Liver (tissue), 9 donors: ENCODE data around the gene PCSK4. TPM values are rescaled to one million over a fixed set of nuclear protein-coding genes. Genes with fewer than 3 reads are reported as not detected.

Experiments
- DNase-seq: peaks from one replicate; pipeline ENCODE4 v3.0.0-alpha.2; 2017; ENCODE audit warnings: low spot score
- H3K27ac ChIP-seq, 2 donors: one replicate each; pipeline ENCODE4 v1.7.0; 2013; ENCODE audit warnings: inconsistent platforms in 2 of 2, low read length in 2 of 2, control low read depth in 1 of 2, low read depth in 1 of 2, mild to moderate bottlenecking in 1 of 2
- H3K27me3 ChIP-seq, 4 donors: one replicate each; pipeline versions ENCODE4 v1.6.1 to v1.7.0; 2013; ENCODE audit warnings: low read length in 3 of 4, inconsistent platforms in 1 of 4, mild to moderate bottlenecking in 1 of 4, moderate library complexity in 1 of 4; ENCODE audit not compliant: control insufficient read depth in 4 of 4, insufficient read depth in 4 of 4
- H3K36me3 ChIP-seq, 4 donors: one replicate each; pipeline versions ENCODE4 v1.6.1 to v1.7.0; 2013; ENCODE audit warnings: low read length in 3 of 4, mild to moderate bottlenecking in 3 of 4, low read depth in 1 of 4, moderate library complexity in 1 of 4; ENCODE audit not compliant: control insufficient read depth in 4 of 4, insufficient read depth in 3 of 4
- H3K4me1 ChIP-seq, 4 donors: one replicate each; pipeline versions ENCODE4 v1.6.1 to v1.7.0; 2013; ENCODE audit warnings: low read length in 3 of 4, mild to moderate bottlenecking in 3 of 4, moderate library complexity in 1 of 4; ENCODE audit not compliant: control insufficient read depth in 4 of 4, insufficient read depth in 4 of 4
- H3K4me3 ChIP-seq, 3 donors: one replicate each; pipeline versions ENCODE4 v1.6.1 to v1.7.0; 2013; ENCODE audit warnings: low read length in 3 of 3, control low read depth in 1 of 3, low read depth in 1 of 3, mild to moderate bottlenecking in 1 of 3
- H3K9ac ChIP-seq, 2 donors: one replicate each; pipeline ENCODE4 v1.7.0; 2013; ENCODE audit warnings: low read length in 2 of 2, mild to moderate bottlenecking in 2 of 2, moderate library complexity in 2 of 2, control low read depth in 1 of 2, low read depth in 1 of 2
- H3K9me3 ChIP-seq, 4 donors: one replicate each; pipeline versions ENCODE4 v1.6.1 to v1.7.0; 2013; ENCODE audit warnings: low read length in 3 of 4; ENCODE audit not compliant: control insufficient read depth in 4 of 4
- EGR1 ChIP-seq, 2 donors: IDR thresholded peaks; 2 replicates each; pipeline ENCODE4 v1.6.1; 2016 to 2018; ENCODE audit warnings: antibody characterized with exemption in 2 of 2, low read depth in 2 of 2
- FOXA1 ChIP-seq: IDR thresholded peaks from 2 replicates; pipeline ENCODE4 v1.6.1; 2016; ENCODE audit warnings: antibody characterized with exemption
- FOXA2 ChIP-seq: IDR thresholded peaks from 2 replicates; pipeline ENCODE4 v1.6.1; 2016; ENCODE audit warnings: antibody characterized with exemption
- GABPA ChIP-seq, 2 donors: IDR thresholded peaks in 1 of 2; conservative IDR thresholded peaks in 1 of 2; 2 replicates each; pipeline ENCODE4 v1.6.1; 2016; ENCODE audit warnings: antibody characterized with exemption in 2 of 2, mild to moderate bottlenecking in 1 of 2, moderate library complexity in 1 of 2
- HNF4A ChIP-seq, 2 donors: conservative IDR thresholded peaks; 2 replicates each; pipeline ENCODE4 v1.6.1; 2016; ENCODE audit warnings: antibody characterized with exemption in 2 of 2, mild to moderate bottlenecking in 2 of 2
- HNF4G ChIP-seq: IDR thresholded peaks from 2 replicates; pipeline ENCODE4 v1.6.1; 2016; ENCODE audit warnings: antibody characterized with exemption
- JUND ChIP-seq, 2 donors: IDR thresholded peaks; 2 replicates each; pipeline ENCODE4 v1.6.1; 2016; ENCODE audit warnings: antibody characterized with exemption in 2 of 2
- NR2F2 ChIP-seq: IDR thresholded peaks from 2 replicates; pipeline ENCODE4 v1.6.1; 2016; ENCODE audit warnings: antibody characterized with exemption
- RAD21 ChIP-seq, 2 donors: IDR thresholded peaks; 2 replicates each; pipeline ENCODE4 v1.6.1; 2016; ENCODE audit warnings: antibody characterized with exemption in 2 of 2, mild to moderate bottlenecking in 2 of 2
- RXRA ChIP-seq, 2 donors: IDR thresholded peaks; 2 replicates each; pipeline ENCODE4 v1.6.1; 2017 to 2018; ENCODE audit warnings: antibody characterized with exemption in 2 of 2, mild to moderate bottlenecking in 1 of 2
- SP1 ChIP-seq: IDR thresholded peaks from 2 replicates; pipeline ENCODE4 v1.6.1; 2018; ENCODE audit warnings: antibody characterized with exemption, mild to moderate bottlenecking
- TAF1 ChIP-seq: conservative IDR thresholded peaks from 2 replicates; pipeline ENCODE4 v1.6.1; 2016; ENCODE audit warnings: antibody characterized with exemption, mild to moderate bottlenecking
- YY1 ChIP-seq: IDR thresholded peaks from 2 replicates; pipeline ENCODE4 v1.6.1; 2016; ENCODE audit warnings: antibody characterized with exemption, mild to moderate bottlenecking
- WGBS: extraction: QIAGEN DNeasy Blood & Tissue Kit; methylation state at CpG from one replicate; pipeline ENCODE4 v1.1.7; 2013; 5-methylcytosine and 5-hydroxymethylcytosine counted together
- polyA plus RNA-seq, 2 donors: library from polyadenylated mRNA; stranded (reverse) in 1 of 2; unstranded in 1 of 2; fragments of 200-250 nt in 1 of 2; fragments of >200 nt in 1 of 2; fragmentation: Nextera tagmentation in 1 of 2; extraction: Ambion mirVana in 1 of 2; gene quantifications; one replicate each; pipeline versions ENCODE4 v1.2.1 to v1.2.3, GENCODE V29; 2013 to 2015
- total RNA-seq, 2 donors: library from RNA; depleted of rRNA; stranded (reverse); fragments of >200 nt; gene quantifications; one replicate each; pipeline ENCODE4 v1.2.3, GENCODE V29; 2014
- TF ChIP-seq, protein P1 (sequence below): fragments of 150-350 bp; IDR thresholded peaks from 2 replicates; pipeline ENCODE4 v1.5.1; 2017; ENCODE audit warnings: improper control_type of control experiment, low read depth, low read length; ENCODE audit not compliant: missing input control
- TF ChIP-seq, protein P2 (sequence below): IDR thresholded peaks from 2 replicates; pipeline ENCODE4 v1.6.1; 2016; ENCODE audit warnings: antibody characterized with exemption
- TF ChIP-seq, protein P3 (sequence below): IDR thresholded peaks from 2 replicates; pipeline ENCODE4 v1.6.1; 2016; ENCODE audit warnings: antibody characterized with exemption, mild to moderate bottlenecking
- TF ChIP-seq, protein P4 (sequence below): IDR thresholded peaks from 2 replicates; pipeline ENCODE4 v1.6.1; 2016; ENCODE audit warnings: antibody characterized with exemption
- TF ChIP-seq, protein P5 (sequence below): IDR thresholded peaks from 2 replicates; pipeline ENCODE4 v1.6.1; 2016; ENCODE audit warnings: antibody characterized with exemption
- donor health status: healthy.
- donor health status: healthy.
- donor health status: healthy.
- donor health status: healthy.
- donor health status: healthy.

PCSK4 gene
- total and polyA plus RNA-seq, 4 donors = 0.60 to 2.6 (median 1.9) TPM

DNA sequence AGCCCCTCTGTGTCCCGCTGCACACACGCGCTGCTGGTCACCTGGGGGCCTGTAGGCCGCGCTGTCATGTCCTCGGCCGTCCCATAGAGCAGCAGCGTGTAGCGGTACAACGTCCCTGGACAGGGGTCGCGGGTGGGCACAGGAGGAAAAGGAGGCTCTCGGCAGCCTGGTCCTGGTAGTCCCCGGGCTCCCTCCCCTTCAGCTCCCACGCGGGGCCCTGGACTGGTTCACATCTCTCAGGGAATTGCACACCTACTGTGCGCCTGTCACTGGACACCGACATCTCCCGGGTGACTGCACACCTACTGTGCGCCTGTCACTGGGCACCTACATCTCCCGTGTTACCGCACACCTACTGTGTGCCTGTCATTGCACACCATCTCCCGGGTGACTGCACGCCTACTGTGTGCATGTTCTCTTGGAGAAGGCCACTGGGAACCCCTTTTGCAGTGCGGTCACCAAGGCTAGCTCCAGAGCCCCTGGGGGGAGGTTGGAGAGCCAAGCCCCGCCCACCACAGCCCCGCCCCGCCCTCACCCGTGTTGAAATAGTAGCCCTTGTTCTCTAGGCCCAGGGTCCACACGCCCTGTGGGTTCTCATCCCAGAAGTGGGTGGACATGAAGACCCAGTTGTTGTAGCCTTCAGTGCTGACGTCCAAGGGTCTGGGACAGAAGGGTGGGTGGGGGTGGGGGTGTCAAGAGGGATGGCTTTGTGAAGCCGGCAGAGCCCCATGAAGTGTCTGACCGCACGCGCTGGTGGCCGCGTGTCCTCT is 7.6 kb downstream of the PCSK4 start (continued):
- TF ChIP-seq, protein P1, sequence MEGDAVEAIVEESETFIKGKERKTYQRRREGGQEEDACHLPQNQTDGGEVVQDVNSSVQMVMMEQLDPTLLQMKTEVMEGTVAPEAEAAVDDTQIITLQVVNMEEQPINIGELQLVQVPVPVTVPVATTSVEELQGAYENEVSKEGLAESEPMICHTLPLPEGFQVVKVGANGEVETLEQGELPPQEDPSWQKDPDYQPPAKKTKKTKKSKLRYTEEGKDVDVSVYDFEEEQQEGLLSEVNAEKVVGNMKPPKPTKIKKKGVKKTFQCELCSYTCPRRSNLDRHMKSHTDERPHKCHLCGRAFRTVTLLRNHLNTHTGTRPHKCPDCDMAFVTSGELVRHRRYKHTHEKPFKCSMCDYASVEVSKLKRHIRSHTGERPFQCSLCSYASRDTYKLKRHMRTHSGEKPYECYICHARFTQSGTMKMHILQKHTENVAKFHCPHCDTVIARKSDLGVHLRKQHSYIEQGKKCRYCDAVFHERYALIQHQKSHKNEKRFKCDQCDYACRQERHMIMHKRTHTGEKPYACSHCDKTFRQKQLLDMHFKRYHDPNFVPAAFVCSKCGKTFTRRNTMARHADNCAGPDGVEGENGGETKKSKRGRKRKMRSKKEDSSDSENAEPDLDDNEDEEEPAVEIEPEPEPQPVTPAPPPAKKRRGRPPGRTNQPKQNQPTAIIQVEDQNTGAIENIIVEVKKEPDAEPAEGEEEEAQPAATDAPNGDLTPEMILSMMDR = no peak
- TF ChIP-seq HNF4A (conservative IDR thresholded peaks at IDR 0.05) = no peak
- TF ChIP-seq SP1 = no peak
- no peak for TF ChIP-seq EGR1 (IDR thresholded peaks at IDR 0.05; ENCODE audit: low read depth in 2 of 2)
- no peak for TF ChIP-seq JUND (IDR thresholded peaks at IDR 0.05)
- TF ChIP-seq, protein P2, sequence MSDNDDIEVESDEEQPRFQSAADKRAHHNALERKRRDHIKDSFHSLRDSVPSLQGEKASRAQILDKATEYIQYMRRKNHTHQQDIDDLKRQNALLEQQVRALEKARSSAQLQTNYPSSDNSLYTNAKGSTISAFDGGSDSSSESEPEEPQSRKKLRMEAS = no peak
- TF ChIP-seq NR2F2 = no peak
- no peak for TF ChIP-seq FOXA1

DNA sequence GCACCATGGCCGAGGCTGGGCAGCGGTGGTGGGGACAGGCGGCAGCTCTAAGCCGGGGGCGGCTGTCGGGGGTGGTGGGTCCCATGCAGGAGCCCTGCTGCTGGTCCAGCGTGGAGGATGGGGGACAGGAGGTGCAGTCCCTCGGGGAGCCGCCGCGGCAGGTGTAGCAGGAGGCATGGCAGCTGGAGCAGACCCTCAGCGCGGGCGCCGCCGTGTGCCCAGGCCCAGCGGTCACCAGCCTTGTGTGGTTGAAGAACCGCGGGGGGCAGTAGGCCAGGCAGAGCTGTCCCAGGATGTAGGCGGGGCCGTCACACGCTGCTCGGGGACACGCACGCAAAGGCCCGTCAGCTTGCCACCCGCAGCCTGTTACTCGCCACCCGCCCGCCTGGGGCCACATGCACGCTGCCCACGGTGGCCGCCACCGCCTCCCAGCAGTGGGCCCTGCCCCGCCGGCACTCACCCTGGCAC is 8.2 kb downstream of the PCSK4 start:
- TF ChIP-seq EGR1 (IDR thresholded peaks at IDR 0.05; ENCODE audit: low read depth in 2 of 2) = no peak
- TF ChIP-seq FOXA2 = no peak
- TF ChIP-seq GABPA (IDR thresholded peaks at IDR 0.05 in 1 of 2, conservative IDR thresholded peaks at IDR 0.05 in 1 of 2) = no peak
- TF ChIP-seq NR2F2 = no peak
- no peak for TF ChIP-seq RAD21 (IDR thresholded peaks at IDR 0.05)
- TF ChIP-seq RXRA (IDR thresholded peaks at IDR 0.05) = no peak
- no peak for TF ChIP-seq FOXA1
- TF ChIP-seq HNF4G = no peak
- TF ChIP-seq HNF4A (conservative IDR thresholded peaks at IDR 0.05) = no peak
- TF ChIP-seq, protein P3, sequence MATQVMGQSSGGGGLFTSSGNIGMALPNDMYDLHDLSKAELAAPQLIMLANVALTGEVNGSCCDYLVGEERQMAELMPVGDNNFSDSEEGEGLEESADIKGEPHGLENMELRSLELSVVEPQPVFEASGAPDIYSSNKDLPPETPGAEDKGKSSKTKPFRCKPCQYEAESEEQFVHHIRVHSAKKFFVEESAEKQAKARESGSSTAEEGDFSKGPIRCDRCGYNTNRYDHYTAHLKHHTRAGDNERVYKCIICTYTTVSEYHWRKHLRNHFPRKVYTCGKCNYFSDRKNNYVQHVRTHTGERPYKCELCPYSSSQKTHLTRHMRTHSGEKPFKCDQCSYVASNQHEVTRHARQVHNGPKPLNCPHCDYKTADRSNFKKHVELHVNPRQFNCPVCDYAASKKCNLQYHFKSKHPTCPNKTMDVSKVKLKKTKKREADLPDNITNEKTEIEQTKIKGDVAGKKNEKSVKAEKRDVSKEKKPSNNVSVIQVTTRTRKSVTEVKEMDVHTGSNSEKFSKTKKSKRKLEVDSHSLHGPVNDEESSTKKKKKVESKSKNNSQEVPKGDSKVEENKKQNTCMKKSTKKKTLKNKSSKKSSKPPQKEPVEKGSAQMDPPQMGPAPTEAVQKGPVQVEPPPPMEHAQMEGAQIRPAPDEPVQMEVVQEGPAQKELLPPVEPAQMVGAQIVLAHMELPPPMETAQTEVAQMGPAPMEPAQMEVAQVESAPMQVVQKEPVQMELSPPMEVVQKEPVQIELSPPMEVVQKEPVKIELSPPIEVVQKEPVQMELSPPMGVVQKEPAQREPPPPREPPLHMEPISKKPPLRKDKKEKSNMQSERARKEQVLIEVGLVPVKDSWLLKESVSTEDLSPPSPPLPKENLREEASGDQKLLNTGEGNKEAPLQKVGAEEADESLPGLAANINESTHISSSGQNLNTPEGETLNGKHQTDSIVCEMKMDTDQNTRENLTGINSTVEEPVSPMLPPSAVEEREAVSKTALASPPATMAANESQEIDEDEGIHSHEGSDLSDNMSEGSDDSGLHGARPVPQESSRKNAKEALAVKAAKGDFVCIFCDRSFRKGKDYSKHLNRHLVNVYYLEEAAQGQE = no peak
- TF ChIP-seq SP1 = no peak
- TF ChIP-seq YY1 = no peak
- TF ChIP-seq TAF1 = no peak
- TF ChIP-seq, protein P4, sequence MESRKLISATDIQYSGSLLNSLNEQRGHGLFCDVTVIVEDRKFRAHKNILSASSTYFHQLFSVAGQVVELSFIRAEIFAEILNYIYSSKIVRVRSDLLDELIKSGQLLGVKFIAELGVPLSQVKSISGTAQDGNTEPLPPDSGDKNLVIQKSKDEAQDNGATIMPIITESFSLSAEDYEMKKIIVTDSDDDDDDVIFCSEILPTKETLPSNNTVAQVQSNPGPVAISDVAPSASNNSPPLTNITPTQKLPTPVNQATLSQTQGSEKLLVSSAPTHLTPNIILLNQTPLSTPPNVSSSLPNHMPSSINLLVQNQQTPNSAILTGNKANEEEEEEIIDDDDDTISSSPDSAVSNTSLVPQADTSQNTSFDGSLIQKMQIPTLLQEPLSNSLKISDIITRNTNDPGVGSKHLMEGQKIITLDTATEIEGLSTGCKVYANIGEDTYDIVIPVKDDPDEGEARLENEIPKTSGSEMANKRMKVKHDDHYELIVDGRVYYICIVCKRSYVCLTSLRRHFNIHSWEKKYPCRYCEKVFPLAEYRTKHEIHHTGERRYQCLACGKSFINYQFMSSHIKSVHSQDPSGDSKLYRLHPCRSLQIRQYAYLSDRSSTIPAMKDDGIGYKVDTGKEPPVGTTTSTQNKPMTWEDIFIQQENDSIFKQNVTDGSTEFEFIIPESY = no peak
- TF ChIP-seq, protein P5, sequence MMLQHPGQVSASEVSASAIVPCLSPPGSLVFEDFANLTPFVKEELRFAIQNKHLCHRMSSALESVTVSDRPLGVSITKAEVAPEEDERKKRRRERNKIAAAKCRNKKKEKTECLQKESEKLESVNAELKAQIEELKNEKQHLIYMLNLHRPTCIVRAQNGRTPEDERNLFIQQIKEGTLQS = no peak
- no peak for TF ChIP-seq JUND (IDR thresholded peaks at IDR 0.05)
- TF ChIP-seq, protein P1 = no peak
- TF ChIP-seq, protein P2 = no peak
- Histone ChIP-seq H3K4me1 (peaks cover 2 to 17% (median 8%) of the 10 kb centered on the region in 4 donors), H3K9me3 (no peaks in the 10 kb centered on the region), H3K27me3 (no peaks in the 10 kb centered on the region), H3K27ac (no peak overlapping the region), H3K9ac (no peak overlapping the region), H3K4me3 (no peak overlapping the region), H3K36me3 (no peaks in the 10 kb centered on the region)
- no peak for DNase-seq
- WGBS = 93% methylated on average over 36 of the region's 36 CpGs
